HG02840 (cell line): ENCODE measurements around the gene ELP2.
"Not testable (repeated sequence)": the region's sequence is repeated elsewhere in the genome, so short reads cannot be mapped to it uniquely, and the experiment has no call there.

Experiments used
- ATAC-seq: cut with Tn5 transposase; IDR thresholded peaks from one replicate; pipeline ENCODE4 v1.9.1; 2021; ENCODE audit warnings: mild to moderate bottlenecking, moderate library complexity, moderate number of reproducible peaks; ENCODE audit not compliant: unreplicated experiment, low FRiP score

Gene ELP2

DNA sequence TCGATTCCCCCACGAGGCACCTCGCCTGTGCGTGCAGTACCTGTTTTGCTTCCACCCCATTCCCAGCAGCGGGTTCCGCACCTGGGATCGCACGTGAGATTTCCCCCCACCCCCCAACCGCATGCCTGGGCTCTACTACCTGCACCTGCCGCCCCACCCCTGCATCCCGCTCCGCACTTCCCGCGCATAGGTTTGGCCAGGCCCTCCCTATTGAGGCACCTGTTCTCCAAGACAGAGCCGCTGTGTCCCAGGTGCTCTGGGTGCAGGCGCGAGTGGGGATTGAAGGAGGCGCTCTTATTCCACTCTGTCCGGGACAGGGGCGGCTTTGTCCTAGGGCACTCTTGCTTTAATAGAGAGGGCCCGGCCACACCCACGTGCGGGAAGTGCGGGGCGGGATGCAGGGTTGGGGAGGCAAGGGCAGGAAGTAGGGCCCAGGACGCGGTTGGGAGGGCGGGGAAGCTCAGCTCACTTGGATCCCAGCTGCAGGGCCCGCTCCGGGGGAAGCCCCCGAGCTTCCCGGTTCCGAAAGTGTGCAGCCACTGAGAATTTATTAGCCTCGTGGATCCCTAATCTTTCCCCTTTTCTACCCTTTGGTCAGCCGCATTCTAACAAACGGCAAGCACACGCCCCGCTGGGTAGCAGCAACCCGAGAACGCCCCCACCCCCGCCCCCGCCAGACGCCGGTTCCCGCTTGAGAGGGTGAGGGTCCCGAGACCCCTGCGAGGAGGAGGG lies 56.9 kb downstream of the ELP2 start:
- ATAC-seq, result no peak

DNA sequence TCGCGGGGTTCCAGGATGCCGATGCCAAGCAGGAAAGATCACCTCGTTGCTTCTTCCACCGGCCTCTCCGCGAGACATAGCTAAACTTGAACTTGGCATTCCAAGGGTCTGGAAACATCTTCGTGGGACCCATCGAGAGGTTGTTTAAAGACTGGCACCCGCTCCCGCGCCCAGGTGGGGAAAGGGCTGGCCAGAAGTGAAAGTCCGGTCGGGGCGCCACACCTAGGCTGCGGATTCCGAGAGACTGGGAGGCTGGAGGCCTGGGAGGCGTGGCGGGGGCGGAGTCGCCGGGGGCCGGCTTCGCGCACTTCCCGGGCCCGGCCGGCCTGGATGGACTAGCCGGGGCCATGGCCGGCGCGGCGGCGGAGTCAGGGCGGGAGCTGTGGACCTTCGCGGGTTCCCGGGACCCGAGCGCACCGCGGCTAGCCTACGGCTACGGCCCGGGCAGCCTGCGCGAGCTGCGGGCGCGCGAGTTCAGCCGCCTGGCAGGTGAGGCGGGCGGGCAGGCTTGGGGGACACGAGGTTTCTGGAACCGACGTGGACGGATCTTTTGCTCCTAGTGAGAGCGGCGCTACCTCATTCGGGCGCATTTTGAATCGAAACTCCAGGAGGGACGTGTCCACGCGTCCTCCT lies 57.6 kb downstream of the ELP2 start, which contains the start of gene MOCOS:
Gene MOCOS (plus strand): TSS at position 305 of the 633 bp plus-strand sequence. CDS start 43 bp downstream, at position 348.
- ATAC-seq, result peak; percentile 64

DNA sequence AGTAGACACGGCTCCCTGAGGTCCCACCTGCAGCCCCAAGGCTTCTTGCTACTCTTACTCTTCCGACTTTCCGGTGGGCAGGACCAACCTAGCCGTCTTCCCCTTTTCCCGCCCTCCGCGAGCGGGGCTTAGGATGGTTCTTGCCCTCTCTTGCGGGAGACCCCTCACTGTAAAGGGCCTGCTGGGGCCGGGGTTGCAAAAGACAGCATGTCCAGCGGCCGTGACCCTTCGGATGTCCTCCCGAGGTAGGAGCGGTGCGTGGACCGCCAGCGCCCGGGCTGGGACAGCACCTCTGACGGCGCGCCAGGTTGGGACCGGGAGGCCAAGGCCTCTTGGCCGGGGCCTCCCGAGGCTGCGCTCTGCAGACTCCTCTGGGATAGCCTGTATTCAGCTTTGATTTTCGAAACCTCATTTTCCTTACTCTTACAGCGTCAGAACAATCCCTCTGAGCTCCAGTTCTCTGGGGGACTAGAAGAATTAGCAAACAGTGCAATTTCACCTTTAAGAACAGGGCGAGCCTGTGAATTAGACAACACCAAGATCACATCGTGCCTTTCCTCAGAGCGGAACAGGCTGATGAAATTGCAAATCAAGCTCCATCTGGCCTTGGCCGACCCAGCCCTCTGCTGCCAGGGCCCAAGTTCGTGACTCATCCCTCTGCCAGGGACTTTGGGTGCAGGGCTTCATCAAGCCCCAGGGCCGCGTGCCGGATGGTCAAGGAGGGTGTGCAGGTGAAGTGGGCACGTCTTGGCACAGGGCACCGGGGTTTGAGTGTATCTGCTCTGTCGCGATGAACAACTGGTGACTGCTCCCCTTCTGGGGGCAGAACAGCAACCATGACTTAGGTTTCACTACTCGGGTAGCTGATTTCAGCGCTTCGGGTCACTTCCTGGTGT lies 58.4 kb downstream of the ELP2 start:
- peak; percentile 17 for ATAC-seq

DNA sequence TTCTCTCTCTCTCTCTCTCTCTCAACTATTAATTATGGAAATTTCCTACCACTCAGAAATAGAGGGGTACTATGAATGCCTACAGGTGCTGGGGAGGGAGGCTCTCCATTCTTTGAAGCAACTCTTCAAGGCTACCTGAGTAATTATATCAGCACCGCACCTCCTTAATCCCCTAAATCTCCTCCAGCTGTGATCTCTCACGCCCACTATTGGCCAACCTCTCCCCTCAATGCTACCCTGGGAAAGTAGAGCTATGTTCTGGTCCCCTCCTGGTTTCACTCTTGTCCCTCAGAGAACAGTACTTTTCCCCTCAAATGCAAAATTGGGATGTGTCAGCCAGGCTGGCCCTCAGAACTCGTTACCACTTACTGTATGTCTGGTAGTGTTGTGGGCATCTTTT lies 59.2 kb downstream of the ELP2 start:
- ATAC-seq, result no peak

DNA sequence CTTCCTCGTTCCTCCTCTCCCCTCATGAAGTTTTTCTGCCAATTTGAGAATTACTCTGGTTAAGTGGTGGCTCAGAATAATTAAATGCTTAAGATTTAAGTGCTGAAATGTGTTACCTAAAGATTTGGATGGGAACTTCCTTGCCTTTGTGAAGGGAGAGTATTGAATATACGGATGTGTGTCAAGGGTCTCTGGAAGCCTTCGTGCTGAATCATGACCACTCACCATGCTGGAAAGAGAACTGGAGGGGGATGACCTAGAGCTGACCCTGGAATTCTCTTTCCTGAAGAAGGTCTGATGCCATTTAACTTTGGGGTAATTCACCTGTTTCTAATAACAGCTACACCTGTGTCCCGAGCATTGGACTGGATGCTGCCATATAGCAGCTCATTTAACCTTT lies 59.8 kb downstream of the ELP2 start:
- no peak for ATAC-seq

DNA sequence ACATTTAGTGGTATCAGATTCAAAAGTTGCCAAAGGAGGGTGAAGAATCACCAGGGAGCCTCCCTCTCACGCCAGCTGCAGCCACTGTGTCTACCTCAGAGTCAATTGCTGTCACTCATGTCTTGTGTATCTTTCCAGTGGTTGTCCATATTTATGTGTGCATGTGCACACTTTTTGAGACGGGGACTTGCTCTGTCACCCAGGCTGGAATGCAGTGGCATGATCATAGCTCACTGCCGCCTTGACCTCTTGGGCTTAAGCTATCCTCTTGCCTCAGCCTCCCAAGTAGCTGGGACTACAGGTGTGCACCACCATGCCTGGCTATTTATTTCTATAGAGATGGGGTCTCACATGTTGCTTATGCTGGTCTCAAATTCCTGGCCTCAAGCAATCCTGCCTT lies 61.6 kb downstream of the ELP2 start:
- no peak for ATAC-seq

DNA sequence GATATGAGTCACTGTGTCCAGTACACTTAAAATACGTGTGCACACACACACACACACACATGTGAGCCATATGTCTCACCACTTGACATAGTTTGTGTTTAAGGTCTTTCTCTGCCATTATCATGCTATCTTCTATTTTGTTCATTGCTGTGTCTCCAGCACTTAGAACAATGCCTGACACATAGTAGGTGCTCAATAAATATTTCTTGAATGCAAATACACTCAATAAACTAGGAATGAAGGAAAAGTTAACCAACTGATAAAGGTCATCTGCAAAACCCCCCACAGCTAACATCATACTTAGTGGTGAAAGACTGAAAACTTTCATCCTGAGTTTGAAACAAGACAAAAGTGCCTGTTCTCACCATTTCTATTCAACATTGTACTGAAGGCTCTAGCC lies 62.0 kb downstream of the ELP2 start:
- ATAC-seq, result no peak

DNA sequence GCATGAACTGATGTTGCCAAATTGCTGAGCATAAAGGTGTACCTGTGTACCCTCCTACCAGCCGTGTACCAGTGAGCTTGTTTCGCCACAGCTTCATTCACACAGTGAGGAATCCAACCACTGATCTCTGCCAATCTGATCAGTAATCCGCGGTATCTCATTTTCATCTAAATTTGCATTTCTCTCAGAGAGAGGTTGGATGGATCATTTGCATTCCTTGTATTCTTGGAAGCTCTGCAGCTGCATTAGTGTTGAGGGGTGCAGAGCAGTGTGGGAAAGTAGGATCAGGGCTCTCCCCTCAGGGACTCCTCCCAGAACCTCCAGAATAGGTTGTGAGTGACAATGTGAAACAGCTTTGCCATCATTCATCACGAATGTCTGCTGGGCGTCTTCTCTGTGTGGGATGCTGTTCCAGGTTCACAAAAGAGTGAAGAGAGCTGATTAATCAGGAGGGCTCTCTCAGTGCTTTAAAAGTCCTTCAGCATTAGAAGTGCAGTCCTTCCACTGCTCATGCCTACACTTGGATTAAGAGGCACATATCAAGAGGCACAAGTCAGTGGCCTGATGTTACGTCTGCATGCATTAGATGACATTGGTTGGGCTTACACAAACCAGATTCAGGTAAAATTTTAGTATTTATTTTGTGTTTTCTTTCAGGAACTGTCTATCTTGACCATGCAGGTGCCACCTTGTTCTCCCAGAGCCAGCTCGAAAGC lies 65.1 kb downstream of the ELP2 start:
- ATAC-seq, result no peak

DNA sequence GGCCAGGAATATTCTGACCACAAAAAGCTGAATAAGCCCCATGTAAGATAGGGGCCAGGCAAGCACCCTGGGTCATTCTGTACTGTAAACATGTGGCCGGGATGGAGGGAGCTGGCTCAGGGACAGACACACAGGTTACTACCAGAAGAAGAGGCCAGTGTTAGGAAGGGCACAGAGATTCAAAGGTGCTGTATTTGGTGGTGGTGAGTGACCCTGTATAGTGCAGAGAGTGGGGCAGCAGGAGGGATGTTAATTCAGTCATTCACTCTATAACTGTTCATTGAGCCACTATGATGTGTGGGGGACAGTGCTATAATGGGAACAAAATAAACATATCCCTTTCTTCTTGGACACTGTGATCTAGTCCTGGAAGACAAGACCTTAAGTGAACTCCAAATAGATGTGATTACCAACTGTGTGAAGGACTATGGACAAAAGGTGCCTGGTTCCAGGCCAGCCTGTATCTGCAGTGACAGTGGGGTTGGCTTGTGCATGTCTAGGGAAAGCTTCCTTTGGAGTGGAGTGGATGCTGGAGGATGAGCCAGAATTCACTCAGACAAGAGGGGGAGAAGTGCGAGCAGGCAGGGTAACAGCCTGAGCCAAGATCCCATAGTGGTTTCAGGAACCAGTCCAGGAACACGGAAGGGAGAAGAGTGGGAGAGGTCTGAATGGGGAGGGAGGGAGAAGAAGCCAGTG lies 65.9 kb downstream of the ELP2 start:
- no peak for ATAC-seq

DNA sequence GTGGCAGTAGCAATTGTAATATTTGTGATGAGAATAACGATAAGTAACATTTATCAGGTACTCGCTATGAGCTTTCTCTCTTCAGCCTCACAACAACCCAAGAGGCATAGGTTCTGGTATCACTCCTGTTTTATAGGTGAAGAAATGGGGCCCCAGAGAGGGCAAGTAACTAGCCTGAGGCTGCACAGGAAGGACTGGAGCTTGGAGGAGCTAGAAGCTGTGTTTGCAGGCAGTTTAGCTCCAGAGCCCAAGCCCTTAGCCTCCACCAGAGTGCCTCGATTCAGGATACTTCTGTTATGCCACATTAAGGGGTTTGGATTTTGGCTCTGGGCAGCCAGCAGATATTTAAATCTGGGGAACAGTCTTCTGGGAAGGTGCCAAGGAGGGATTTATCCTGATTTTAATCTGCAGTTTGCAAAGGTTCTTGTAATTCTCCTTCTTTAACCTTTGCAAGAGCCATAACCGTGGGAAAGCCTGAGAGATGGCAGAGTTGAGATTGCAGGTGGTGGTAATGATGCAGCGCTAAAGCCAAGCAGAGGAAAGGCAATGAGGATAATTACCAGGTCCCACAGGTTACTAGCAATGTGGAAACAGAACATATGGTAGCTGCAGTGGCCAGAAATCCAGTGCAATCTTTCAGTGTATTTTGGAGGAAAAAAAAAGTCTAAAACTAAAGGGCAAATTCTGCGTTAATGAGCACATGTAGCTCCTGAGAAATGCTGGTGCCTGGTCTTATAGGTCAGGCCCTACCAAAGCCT lies 66.7 kb downstream of the ELP2 start:
- no peak for ATAC-seq

DNA sequence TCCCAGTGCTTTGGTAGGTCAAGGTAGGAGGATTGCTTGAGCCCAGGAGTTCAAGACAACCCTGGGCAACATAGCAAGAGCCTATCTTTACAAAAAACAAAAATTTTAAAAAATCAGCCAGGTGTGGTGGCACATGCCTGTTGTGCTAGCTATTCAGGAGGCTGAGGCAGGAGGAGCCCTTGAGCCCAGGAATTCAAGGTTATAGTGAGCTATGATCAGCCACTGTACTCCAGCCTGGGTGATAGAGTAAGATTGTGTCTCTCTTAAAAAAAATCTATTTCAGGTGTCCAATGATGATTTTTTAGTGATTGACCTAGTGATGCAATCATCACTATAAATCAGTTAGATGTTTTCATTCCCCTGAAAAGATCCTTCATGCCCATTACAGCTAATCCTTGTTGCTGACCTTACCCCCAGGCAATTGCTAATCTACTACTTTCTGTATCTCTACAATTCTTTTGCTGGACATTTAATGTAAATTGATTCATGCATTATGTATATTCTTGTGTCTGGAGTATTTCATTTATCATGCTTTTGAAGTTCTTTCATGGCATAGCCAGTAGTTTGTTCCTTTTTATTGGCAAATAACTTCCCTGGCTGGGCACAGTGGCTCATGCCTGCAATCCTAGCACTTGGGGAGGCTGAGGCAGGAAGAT lies 67.9 kb downstream of the ELP2 start:
- no peak for ATAC-seq

DNA sequence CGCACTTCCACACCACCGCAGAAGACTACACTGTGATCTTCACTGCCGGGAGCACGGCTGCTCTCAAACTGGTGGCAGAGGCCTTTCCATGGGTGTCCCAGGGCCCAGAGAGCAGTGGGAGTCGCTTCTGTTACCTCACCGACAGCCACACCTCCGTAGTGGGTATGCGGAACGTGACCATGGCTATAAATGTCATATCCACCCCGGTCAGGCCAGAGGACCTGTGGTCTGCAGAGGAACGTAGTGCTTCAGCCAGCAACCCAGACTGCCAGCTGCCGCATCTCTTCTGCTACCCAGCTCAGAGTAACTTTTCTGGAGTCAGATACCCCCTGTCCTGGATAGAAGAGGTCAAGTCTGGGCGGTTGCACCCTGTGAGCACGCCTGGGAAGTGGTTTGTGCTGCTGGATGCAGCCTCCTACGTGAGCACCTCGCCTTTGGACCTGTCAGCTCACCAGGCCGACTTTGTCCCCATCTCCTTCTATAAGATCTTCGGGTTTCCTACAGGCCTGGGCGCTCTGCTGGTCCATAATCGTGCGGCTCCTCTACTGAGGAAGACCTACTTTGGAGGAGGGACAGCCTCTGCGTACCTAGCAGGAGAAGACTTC lies 70.1 kb downstream of the ELP2 start:
- ATAC-seq, result no peak

DNA sequence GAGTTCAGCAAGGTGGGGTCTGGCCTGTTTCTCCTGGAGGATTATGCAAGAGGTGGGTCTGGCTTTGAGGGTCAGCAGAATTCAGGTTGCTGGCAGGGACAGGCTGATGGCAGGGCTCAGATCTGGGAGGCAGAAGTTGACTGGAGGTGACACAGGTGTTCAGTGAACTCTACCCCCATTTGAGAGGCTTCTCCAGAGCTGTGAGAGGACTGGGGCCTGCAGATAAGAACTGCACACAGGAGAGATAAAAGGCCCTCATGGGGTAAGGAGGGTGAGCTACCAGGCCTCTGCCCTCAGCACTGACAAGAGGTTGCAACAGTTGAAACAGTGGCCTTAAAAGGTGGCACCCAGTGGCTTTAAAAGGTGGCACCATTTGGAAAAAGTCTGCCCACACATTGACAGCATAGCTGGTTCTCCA lies 70.7 kb downstream of the ELP2 start:
- ATAC-seq, result no peak

DNA sequence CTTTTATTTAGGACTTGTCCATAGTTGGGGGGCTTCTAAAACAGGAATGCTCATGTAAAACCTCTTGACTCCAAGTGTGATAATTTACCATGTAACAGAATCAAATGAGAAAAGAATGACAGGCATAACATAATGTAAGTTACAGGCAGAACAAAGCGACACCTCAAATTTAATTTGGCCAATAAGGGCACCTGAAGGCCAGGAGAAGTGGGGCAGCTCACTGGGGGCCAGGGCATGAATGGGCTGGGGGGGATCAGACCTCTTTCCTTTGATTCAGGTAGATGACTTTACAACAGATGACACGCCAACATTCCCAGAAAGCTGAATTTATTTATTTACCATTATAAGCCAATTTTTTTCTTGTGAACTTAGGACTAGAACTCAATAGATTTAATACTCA lies 72.1 kb downstream of the ELP2 start:
- no peak for ATAC-seq

DNA sequence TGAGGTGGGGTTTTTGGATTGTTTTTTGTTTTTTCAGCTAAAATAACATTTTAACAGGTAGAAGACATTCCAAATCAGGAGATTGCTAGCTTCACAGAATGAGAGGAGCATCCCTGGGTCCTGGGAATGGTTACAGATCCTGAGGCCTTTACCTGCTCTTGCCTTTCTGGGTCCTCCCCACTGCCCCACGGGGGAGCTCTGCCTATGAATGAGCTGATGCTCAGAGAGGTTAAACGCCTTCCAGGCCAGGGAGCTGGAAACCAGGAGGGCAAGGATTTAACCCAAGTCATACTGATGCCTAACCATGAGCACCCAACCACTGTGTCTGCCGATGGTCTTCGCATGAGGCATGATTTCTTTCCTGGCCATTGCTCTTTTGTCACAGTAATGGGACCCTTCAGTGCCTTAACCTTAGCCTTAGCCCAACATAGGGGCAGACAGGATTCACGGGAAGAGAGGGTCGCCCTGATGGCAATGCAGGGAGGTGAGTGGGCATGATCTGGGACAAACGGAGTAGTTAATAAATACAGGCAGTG lies 73.7 kb downstream of the ELP2 start:
- no peak for ATAC-seq

DNA sequence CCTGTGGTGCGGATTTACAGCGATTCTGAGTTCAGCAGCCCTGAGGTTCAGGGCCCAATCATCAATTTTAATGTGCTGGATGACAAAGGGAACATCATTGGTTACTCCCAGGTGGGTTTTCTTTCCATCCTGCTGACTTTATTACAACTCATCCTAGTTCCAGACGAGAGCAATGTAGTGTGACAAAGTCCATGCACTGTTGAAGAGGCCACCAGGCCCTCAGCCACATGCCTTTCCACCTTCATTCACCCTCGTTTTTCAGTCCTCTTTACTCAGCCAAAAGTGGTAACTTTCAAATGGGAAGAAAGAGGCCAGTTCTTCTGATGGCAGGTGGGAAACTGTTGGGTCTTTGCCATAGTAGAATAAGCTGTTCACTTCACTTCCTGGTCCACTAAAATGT lies 75.5 kb downstream of the ELP2 start:
- no peak for ATAC-seq

DNA sequence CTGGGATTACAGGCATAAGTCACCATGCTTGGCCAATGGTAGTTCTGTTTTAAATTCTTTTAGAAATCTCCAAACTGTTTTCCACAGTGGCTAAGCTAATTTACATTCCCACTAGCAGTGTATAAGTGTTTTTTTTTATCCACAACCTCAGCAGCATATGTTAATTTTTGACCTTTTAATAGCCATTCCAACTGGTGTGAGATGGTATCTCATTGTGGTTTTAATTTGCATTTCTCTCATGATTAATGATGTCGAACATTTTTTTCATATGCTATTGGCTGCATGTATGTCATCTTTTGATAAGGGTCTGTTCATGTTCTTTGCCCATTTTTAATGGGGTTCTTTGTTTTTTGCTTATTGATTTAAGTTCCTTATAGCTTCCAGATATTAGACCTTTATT lies 77.6 kb downstream of the ELP2 start:
- ATAC-seq, result no peak

DNA sequence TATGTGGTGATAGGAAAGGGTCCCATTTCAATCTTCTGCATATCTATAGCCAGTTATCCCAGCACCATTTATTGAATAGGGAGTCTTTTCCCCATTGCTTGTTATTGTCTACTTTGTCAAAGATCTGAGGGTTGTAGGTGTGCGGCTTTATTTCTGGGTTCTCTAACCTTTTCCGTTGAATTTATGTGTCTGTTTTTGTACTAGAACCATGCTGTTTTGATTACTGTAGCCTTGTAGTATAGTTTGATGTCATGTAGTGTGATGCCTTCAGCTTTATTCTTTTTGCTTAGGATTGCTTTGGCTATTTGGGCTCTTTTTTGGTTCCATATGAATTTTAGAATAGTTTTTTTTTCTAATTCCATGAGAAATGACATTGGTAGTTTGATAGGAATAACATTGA lies 78.3 kb downstream of the ELP2 start:
- ATAC-seq, result not testable (repeated sequence)
